Stomach (tissue), 4 donors: ENCODE measurements around the gene ANG.

ENCODE experiments used
- CTCF ChIP-seq, 7 experiments: fragments of 450-650 bp in 4 of 7; fragments of 200-600 bp in 3 of 7; sonication (generic) in 3 of 7; IDR thresholded peaks; one replicate each; pipeline ENCODE4 v1.5.1; 2016 to 2019; ENCODE audit warnings: antibody characterized with exemption in 7 of 7, control low read depth in 2 of 7, mild to moderate bottlenecking in 1 of 7
- POLR2A ChIP-seq, 4 donors: fragments of 450-650 bp; IDR thresholded peaks; one replicate each; pipeline ENCODE4 v1.6.1; 2016; ENCODE audit warnings: antibody characterized with exemption in 4 of 4, control low read depth in 2 of 4, mild to moderate bottlenecking in 1 of 4, moderate library complexity in 1 of 4

DNA sequence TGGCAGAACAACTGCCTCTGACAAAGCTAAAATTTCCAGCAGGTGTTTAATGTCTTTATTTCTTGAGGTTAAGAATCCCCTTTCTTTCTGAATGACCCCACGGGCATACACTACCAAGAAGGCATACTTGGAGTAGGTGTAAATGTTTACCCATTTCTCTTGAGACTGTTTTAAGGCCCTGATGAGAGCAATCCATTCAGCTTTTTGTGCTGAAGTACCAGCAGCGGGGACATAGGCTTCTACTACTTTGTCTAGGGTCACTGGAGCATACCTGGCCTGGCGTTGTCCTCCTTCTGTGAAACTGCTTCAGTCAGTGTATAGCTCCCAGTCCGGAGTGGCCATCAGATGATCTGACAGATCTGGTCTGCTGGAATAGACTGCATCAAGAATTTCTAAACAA is 22.7 kb downstream of the ANG start:
- TF ChIP-seq CTCF (IDR thresholded peaks at IDR 0.05) (no peak), POLR2A (IDR thresholded peaks at IDR 0.05) (no peak)
